HG03460 (cell line): Measurements from ENCODE around the gene ITGBL1.

Experiments
- ATAC-seq: cut with Tn5 transposase; IDR thresholded peaks from one replicate; pipeline ENCODE4 v1.9.1; 2021; ENCODE audit not compliant: unreplicated experiment

Gene ITGBL1

GRCh38 chr13:101738336-101738735 is 285.9 kb downstream of the ITGBL1 start:
- ATAC-seq, result no peak

GRCh38 chr13:101739382-101740178 is 287.1 kb downstream of the ITGBL1 start:
- ATAC-seq, result peak; percentile 96

DNA sequence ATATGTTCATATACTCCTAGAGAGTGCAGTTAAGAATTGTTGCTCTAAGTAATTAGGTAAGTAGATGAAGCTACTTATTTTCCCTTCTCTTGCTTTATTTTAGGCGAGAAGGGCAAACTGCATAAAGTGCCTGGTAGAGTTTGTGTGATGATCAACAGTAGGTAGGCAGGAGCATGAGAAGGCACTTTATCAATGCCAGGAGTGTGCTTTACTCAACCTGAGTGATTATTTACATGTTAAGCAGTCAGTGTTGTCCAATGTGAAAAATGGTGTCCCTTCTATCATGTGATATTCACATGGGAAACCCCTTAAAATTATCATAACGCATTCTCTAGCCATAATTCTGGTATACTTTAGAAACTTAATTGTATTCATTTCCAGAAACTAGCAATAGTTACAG is 294.0 kb downstream of the ITGBL1 start:
- ATAC-seq, result no peak

DNA sequence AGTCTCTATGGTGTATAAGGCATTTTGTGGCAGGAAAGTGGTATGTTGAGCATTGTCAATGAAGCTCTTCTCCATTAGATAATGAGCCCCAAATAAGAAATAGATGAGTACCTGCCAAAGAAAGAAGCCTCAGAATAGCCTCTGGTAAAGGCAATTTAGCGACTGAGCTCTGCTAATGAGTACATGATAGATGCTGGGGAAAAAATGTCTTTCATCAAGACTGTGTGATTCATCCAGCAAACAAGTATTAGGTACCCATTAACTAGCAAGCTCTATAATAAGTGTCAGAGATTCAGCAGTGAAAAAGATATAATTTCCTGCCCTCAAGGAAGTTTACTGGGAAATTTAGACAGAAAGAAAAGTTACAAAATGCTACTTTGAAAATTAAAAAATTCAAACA is 294.6 kb downstream of the ITGBL1 start:
- no peak for ATAC-seq

DNA sequence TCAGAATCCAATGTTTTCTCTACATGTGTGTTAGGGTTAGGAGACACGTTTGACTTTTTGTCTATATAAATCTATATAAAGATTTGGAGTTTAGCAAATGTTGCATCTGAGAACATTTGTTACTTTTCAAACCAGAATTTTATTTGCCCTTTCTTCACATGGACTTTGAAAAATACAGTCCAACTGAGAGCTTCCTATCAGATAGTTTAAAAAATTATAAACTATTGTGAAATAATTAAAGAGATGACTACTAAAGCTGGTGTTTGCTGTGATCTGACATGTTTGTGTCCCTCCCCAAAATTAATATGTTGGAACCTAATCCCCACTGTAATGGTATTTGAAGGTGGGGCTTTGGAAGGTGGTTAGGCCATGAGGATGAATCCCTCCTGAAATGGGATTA is 297.1 kb downstream of the ITGBL1 start:
- ATAC-seq, result no peak

GRCh38 chr13:101751488-101751887 is 299.0 kb downstream of the ITGBL1 start:
- no peak for ATAC-seq

- no peak for ATAC-seq
Observed at GRCh38 chr13:101752432-101752831, 300.0 kb downstream of the ITGBL1 start.

DNA sequence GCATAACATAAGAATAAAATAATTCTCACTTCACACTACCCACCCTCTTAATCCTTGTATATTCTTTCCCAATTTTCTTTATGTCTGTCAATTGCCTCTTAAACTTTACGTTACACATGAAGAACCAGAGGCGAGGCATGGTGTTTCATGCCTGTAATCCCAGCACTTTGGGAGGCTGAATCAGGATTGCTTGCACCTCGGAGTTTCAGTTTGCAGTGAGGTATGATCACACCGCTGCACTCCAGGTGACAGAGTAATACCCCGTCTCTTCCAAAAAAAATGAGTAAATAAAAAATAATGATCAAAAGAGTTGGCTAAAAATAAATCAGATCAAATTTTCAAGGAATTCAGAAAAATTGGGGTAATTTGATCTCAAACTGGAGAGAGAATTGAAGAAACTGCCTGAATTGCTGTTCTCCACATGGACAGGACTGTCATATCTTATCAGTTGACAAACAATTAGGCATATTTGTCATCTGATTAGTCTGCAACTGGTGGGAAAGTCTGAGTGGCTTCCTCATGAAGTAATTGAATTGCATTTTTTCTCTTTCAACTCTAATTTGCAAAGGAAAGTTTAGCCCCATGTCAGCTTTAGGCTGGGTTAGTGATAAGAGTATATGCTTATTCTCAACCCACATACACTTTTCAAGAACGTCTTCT is 302.9 kb downstream of the ITGBL1 start:
- ATAC-seq, result no peak

DNA sequence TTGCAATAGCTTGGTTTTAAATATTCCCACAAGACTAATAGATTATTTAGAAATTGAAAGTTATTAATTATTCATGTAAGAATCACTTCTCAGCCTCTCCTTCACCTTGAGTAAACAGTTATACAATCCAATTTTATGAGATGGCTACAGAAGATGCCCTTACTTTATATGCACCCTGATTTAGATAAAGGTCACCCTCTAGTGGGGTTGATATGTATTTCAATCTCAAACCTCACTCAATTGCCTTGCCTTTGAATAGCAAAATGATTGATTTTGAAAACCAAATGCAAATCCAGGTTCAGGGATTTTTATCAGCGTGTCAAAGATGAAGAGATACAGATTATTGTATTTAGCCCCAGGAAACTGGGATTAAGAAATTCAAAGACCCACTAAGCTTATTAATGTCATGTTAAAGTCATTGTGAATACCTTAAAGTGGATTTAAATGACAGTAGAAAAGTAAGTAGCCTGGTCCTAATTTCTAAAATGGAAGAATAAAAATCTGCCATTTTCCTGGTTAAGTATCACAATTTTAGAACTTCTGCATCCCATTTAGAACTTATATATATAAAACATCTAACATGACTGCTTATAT is 305.1 kb downstream of the ITGBL1 start:
- peak; percentile 90 for ATAC-seq

DNA sequence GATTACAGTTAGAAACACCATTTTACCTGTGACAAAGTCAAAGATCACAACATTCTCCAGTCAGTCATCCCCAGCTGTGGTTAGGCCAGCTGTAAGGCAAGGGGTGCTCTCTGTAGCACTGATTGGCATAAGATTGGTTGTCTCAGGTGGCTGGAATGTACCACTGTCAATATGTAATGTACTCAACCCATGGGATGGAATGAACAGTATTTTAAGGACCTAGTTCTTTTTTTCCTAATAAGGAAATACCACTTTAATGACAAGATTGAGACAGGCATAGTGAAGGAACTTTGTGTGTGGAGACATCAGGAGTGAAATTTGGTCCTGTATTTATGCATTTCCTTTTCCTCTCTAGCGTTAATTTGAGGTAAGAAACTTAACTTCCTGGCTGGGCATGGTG is 310.7 kb downstream of the ITGBL1 start:
- ATAC-seq, result no peak
